Osteoblast (primary cell): ENCODE results near the gene REEP3. TPM values are rescaled to one million over a fixed set of nuclear protein-coding genes. Genes with fewer than 3 reads are reported as not detected.

Experiments
- DNase-seq: peaks from one replicate; pipeline ENCODE4 v3.0.0; 2011; ENCODE audit warnings: low spot score, mixed read lengths; ENCODE audit not compliant: insufficient read length; ENCODE audit errors: missing footprints
- H2AFZ ChIP-seq: 2 replicates; pipeline ENCODE4 v1.6.0; 2011; ENCODE audit warnings: mild to moderate bottlenecking, low read length
- H3K27ac ChIP-seq: 2 replicates; pipeline ENCODE4 v1.5.1; 2011; ENCODE audit warnings: mild to moderate bottlenecking, low read depth, low read length, moderate library complexity
- H3K27me3 ChIP-seq: 2 replicates; pipeline ENCODE4 v1.6.0; 2012; ENCODE audit warnings: mild to moderate bottlenecking, control low read depth, inconsistent platforms, low read length, moderate library complexity; ENCODE audit not compliant: insufficient read depth
- H3K36me3 ChIP-seq: 2 replicates; pipeline ENCODE4 v1.5.1; 2011; ENCODE audit warnings: mild to moderate bottlenecking, low read length, control low read depth, moderate library complexity; ENCODE audit not compliant: insufficient read depth
- H3K4me1 ChIP-seq: 2 replicates; pipeline ENCODE4 v1.5.1; 2011; ENCODE audit warnings: mild to moderate bottlenecking, low read length, control low read depth, moderate library complexity; ENCODE audit not compliant: insufficient read depth
- H3K4me2 ChIP-seq: 2 replicates; pipeline ENCODE4 v1.6.0; 2011; ENCODE audit warnings: mild to moderate bottlenecking, low read length; ENCODE audit not compliant: insufficient read depth
- H3K4me3 ChIP-seq: fragments of 200-600 bp; sonication (generic); 3 replicates; pipeline ENCODE4 v1.5.1; 2012; ENCODE audit warnings: mild to moderate bottlenecking, low read length, inconsistent platforms; ENCODE audit not compliant: insufficient read depth
- H3K79me2 ChIP-seq: 2 replicates; pipeline ENCODE4 v1.6.0; 2012; ENCODE audit warnings: mild to moderate bottlenecking, low read length, control low read depth, inconsistent platforms; ENCODE audit not compliant: insufficient read depth
- H3K9me3 ChIP-seq: 2 replicates; pipeline ENCODE4 v1.5.1; 2011; ENCODE audit warnings: low read depth, low read length, control low read depth
- H4K20me1 ChIP-seq: 2 replicates; pipeline ENCODE4 v1.6.0; 2012; ENCODE audit warnings: mild to moderate bottlenecking, low read length, control low read depth; ENCODE audit not compliant: insufficient read depth
- total RNA-seq: library from RNA; depleted of rRNA; stranded (reverse); fragments of >200 nt; gene quantifications from 2 replicates; pipeline ENCODE4 v1.2.3, GENCODE V29; 2012
- TF ChIP-seq, protein P1 (sequence below): IDR thresholded peaks from 2 replicates; pipeline ENCODE4 v1.5.1; 2011; ENCODE audit warnings: mild to moderate bottlenecking, low read depth, low read length, moderate library complexity; ENCODE audit errors: extremely low read depth

REEP3 gene
- total RNA-seq, 1 donor = 71.3 TPM

DNA sequence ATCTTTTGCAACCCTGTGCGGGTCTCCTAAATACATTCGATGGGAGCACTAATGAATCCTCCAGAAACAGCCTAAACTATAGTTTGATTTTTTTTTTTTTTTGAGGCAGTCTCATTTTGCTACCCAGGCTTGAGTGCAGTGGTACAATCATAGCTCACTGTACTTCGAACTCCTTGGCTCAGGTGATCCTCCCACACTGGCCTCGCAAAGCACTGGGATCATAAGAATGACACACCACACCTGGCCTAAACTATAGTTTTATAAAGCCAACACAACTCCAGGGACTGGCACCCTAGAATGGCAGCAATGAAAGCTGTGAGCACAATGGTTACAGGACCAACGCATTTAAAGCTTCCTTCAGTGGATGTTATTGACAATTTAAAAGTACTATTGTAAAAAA, 41.0 kb upstream of the REEP3 start:
- Histone ChIP-seq H3K27me3 (no peaks in the 10 kb centered on the region), H4K20me1 (peaks cover 8% of the 10 kb centered on the region), H3K36me3 (no peaks in the 10 kb centered on the region), H3K4me1 (no peaks in the 10 kb centered on the region), H3K4me3 (no peak overlapping the region), H2AFZ (no peak overlapping the region), H3K79me2 (peaks cover 91% of the 10 kb centered on the region), H3K9me3 (no peaks in the 10 kb centered on the region), H3K4me2 (no peak overlapping the region), H3K27ac (no peak overlapping the region)
- TF ChIP-seq, protein P1, sequence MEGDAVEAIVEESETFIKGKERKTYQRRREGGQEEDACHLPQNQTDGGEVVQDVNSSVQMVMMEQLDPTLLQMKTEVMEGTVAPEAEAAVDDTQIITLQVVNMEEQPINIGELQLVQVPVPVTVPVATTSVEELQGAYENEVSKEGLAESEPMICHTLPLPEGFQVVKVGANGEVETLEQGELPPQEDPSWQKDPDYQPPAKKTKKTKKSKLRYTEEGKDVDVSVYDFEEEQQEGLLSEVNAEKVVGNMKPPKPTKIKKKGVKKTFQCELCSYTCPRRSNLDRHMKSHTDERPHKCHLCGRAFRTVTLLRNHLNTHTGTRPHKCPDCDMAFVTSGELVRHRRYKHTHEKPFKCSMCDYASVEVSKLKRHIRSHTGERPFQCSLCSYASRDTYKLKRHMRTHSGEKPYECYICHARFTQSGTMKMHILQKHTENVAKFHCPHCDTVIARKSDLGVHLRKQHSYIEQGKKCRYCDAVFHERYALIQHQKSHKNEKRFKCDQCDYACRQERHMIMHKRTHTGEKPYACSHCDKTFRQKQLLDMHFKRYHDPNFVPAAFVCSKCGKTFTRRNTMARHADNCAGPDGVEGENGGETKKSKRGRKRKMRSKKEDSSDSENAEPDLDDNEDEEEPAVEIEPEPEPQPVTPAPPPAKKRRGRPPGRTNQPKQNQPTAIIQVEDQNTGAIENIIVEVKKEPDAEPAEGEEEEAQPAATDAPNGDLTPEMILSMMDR = no peak
- no peak for DNase-seq

DNA sequence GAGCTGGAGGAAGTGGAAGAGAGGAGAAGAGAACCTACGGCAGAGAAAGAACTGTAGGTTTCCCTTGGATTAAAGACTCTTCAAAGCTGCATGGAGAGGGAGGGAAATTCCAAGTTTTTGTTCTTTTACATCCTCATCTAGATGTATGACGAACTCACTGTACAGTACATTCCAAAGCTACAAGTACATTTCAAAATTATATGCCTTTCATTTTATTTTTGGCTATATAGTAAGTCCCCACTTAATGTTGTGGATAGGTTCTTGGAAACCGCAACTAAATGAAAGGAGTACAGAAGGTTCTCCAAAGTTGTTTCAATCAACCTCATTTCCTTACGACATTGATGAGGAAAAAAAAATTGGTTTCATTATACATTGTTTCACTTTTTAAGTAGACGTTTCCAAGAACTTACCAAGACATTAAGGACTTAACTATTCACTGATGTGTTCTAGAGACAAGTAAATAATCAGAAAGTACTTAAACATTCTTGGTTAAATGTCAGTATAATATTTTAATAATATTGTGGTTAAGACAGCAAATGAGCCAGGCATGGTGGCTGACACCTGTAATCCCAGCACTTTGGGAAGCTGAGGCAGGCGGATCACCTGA, 39.3 kb upstream of the REEP3 start:
- H2AFZ ChIP-seq = peak overlapping the region; percentile 3
- no peaks in the 10 kb centered on the region for H3K9me3 ChIP-seq
- no peaks in the 10 kb centered on the region for H3K27me3 ChIP-seq
- peak overlapping the region; percentile 70 for H3K4me2 ChIP-seq
- H3K27ac ChIP-seq = peak overlapping the region; percentile 24
- TF ChIP-seq, protein P1 = no peak
- peak overlapping the region; percentile 32 for H3K4me3 ChIP-seq
- H3K36me3 ChIP-seq = no peaks in the 10 kb centered on the region
- DNase-seq = peak; percentile 6
- no peaks in the 10 kb centered on the region for H4K20me1 ChIP-seq
- H3K79me2 ChIP-seq = peaks cover 91% of the 10 kb centered on the region
- H3K4me1 ChIP-seq = no peaks in the 10 kb centered on the region

DNA sequence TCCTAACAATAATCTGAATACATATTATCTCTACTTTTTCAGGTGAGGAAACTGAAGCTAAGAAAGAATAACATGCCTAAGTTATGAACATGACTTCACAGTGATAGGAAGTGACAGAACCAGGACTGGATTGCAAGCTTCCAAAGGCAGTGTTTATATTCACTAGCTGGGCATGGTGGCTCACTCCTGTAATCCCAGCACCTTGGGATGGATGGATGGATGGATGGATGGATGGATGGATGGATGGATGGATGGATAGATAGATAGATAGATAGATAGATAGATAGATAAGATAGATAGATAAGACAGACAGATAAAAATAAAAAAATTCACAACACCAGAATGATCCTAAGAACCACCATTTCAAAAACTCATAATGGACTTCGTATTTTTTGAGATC, 37.2 kb upstream of the REEP3 start:
- Histone ChIP-seq H3K27ac (no peak overlapping the region), H3K27me3 (no peaks in the 10 kb centered on the region), H3K4me2 (no peak overlapping the region), H3K4me3 (no peak overlapping the region), H3K9me3 (no peaks in the 10 kb centered on the region), H3K36me3 (no peaks in the 10 kb centered on the region), H3K79me2 (peaks cover 92% of the 10 kb centered on the region), H3K4me1 (no peaks in the 10 kb centered on the region), H4K20me1 (no peaks in the 10 kb centered on the region), H2AFZ (no peak overlapping the region)
- no peak for DNase-seq
- TF ChIP-seq, protein P1 = no peak

DNA sequence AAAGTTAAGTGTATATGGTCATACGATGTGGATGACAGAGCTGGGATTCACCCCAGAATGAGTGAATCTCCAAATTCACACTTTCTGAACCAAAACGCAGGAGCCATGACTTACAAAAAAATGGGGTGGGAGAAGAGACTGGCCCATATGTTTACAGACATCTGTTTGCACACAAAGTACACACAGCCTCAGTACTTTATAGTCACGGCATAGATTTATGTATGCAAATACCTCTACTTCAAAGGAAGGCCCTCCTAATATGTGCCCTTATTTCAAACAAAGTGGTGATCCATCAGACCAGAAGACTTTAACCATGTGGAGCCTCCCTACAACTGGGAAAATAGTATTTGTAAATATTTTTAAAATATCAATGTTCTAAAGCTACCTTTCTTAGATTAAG, 33.2 kb upstream of the REEP3 start:
- Histone ChIP-seq H3K4me1 (peaks cover 21% of the 10 kb centered on the region), H3K4me3 (no peak overlapping the region), H3K36me3 (no peaks in the 10 kb centered on the region), H3K27ac (no peak overlapping the region), H3K79me2 (peaks cover 75% of the 10 kb centered on the region), H3K9me3 (no peaks in the 10 kb centered on the region), H4K20me1 (peaks cover 5% of the 10 kb centered on the region), H3K4me2 (no peak overlapping the region), H3K27me3 (no peaks in the 10 kb centered on the region), H2AFZ (no peak overlapping the region)
- no peak for DNase-seq
- TF ChIP-seq, protein P1 = no peak
